NT2/D1 (cell line): Measurements from ENCODE around the gene SPATA22.

Experiments
- DNase-seq: peaks from one replicate; pipeline ENCODE4 v3.0.0-alpha.2; 2011; ENCODE audit warnings: low read depth, low spot score
- H3K27me3 ChIP-seq: 2 replicates; pipeline ENCODE4 v1.6.0; 2011; ENCODE audit warnings: mild to moderate bottlenecking; ENCODE audit not compliant: insufficient read length, insufficient read depth
- H3K36me3 ChIP-seq: 2 replicates; pipeline ENCODE4 v1.6.1; 2011; ENCODE audit warnings: mild to moderate bottlenecking, low read length, mixed read lengths; ENCODE audit not compliant: insufficient read depth, insufficient read length
- H3K4me1 ChIP-seq: 2 replicates; pipeline ENCODE4 v1.5.1; 2011; ENCODE audit not compliant: insufficient read depth, insufficient read length
- H3K4me3 ChIP-seq: 2 replicates; pipeline ENCODE4 v1.5.1; 2011; ENCODE audit warnings: low read depth; ENCODE audit not compliant: insufficient read length
- H3K9ac ChIP-seq: 2 replicates; pipeline ENCODE4 v1.6.0; 2011; ENCODE audit warnings: low read depth; ENCODE audit not compliant: insufficient read length
- H3K9me3 ChIP-seq: 2 replicates; pipeline ENCODE4 v1.5.1; 2011; ENCODE audit warnings: mild to moderate bottlenecking, low read length; ENCODE audit not compliant: insufficient read depth
- SUZ12 ChIP-seq: IDR thresholded peaks from 2 replicates; pipeline ENCODE4 v1.6.1; 2011; ENCODE audit not compliant: insufficient read length, insufficient read depth; ENCODE audit errors: extremely low read depth
- YY1 ChIP-seq: IDR thresholded peaks from 2 replicates; pipeline ENCODE4 v1.6.1; 2011; ENCODE audit not compliant: insufficient read length, insufficient read depth
- ZNF274 ChIP-seq: IDR thresholded peaks from 2 replicates; pipeline ENCODE4 v1.6.1; 2011; ENCODE audit warnings: mild to moderate bottlenecking, low read depth, low read length

The SPATA22 gene

DNA sequence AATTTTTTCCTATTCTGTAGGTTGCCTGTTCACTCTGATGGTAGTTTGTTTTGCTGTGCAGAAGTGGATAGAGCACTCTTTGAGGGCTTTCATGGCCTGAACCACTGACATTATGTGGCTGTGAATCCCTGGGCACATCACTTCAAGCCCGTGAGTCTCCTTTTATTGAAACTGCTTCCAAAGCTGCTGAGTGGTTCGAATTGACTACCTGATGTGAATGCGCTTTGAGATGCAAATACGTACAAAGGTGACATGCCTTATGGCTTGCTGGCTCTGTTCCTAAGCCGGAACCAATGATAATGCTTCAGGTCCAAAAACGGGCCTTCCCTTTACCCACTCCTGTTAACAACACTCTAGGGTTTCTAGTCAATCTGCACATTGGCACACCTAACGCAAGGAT lies 38.5 kb upstream of the SPATA22 start:
- H3K27me3 ChIP-seq, result no peaks in the 10 kb centered on the region

GRCh38 chr17:3507869-3508268 lies 36.2 kb upstream of the SPATA22 start:
- TF ChIP-seq YY1, result no peak
- no peak for TF ChIP-seq ZNF274
- no peak for TF ChIP-seq SUZ12
- H3K9ac ChIP-seq, result no peak overlapping the region
- H3K9me3 ChIP-seq, result no peaks in the 10 kb centered on the region
- H3K4me1 ChIP-seq, result no peaks in the 10 kb centered on the region
- no peaks in the 10 kb centered on the region for H3K27me3 ChIP-seq
- DNase-seq, result no peak
- no peak overlapping the region for H3K4me3 ChIP-seq
- no peaks in the 10 kb centered on the region for H3K36me3 ChIP-seq

More for the DNA sequence above, 38.5 kb upstream of the SPATA22 start:
- Histone ChIP-seq H3K4me1 (no peaks in the 10 kb centered on the region), H3K36me3 (no peaks in the 10 kb centered on the region), H3K9me3 (no peaks in the 10 kb centered on the region), H3K4me3 (no peak overlapping the region), H3K9ac (no peak overlapping the region)
- TF ChIP-seq ZNF274, result no peak
- no peak for TF ChIP-seq SUZ12
- no peak for TF ChIP-seq YY1
- no peak for DNase-seq

DNA sequence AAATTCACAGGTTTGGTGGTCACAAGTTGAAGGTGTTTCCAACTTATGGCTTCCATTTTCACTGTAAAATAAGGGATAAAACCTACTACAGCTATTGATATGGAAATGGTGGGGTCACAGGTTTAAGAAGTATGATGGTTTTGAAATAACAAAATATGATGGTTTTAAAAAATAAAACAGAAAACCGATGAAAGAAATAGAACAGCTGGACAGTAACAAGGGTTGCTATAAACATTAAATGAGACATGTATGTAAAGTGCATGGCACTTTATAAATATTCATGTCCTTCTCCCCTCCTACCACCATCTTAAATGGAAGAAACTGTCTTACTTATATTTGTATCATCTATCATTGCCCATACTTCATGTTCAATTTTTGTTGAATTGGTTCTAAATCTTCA lies 35.5 kb upstream of the SPATA22 start:
- Histone ChIP-seq H3K4me3 (no peak overlapping the region), H3K9ac (no peak overlapping the region), H3K4me1 (no peaks in the 10 kb centered on the region), H3K36me3 (no peaks in the 10 kb centered on the region), H3K27me3 (no peaks in the 10 kb centered on the region), H3K9me3 (no peaks in the 10 kb centered on the region)
- TF ChIP-seq YY1 (no peak), ZNF274 (no peak), SUZ12 (no peak)
- no peak for DNase-seq

- TF ChIP-seq SUZ12 (no peak), YY1 (no peak), ZNF274 (no peak)
- Histone ChIP-seq H3K4me1 (no peaks in the 10 kb centered on the region), H3K4me3 (no peak overlapping the region), H3K36me3 (no peaks in the 10 kb centered on the region), H3K27me3 (no peaks in the 10 kb centered on the region), H3K9ac (no peak overlapping the region), H3K9me3 (0 out of 2 replicates have a peak, but pooled peaks cover 3% of the 10 kb centered on the region)
- DNase-seq, result no peak
These were observed 34.4 kb upstream of the SPATA22 start for GRCh38 chr17:3506054-3506453.

- Histone ChIP-seq H3K36me3 (no peaks in the 10 kb centered on the region), H3K4me1 (no peaks in the 10 kb centered on the region), H3K4me3 (no peak overlapping the region), H3K9me3 (peaks cover 9% of the 10 kb centered on the region; the same call in 1 of the 2 replicates), H3K9ac (no peak overlapping the region), H3K27me3 (no peaks in the 10 kb centered on the region)
- TF ChIP-seq SUZ12 (no peak), ZNF274 (no peak), YY1 (no peak)
- DNase-seq, result no peak
These were observed 33.4 kb upstream of the SPATA22 start for GRCh38 chr17:3505008-3505407.

- Histone ChIP-seq H3K27me3 (no peaks in the 10 kb centered on the region), H3K36me3 (no peaks in the 10 kb centered on the region), H3K4me1 (no peaks in the 10 kb centered on the region), H3K4me3 (no peak overlapping the region), H3K9me3 (peaks cover 9% of the 10 kb centered on the region; the same call in 1 of the 2 replicates), H3K9ac (no peak overlapping the region)
- no peak for DNase-seq
- TF ChIP-seq YY1 (no peak), SUZ12 (no peak), ZNF274 (no peak)
These were observed 31.7 kb upstream of the SPATA22 start for GRCh38 chr17:3503285-3503684.

GRCh38 chr17:3502466-3502865 lies 30.8 kb upstream of the SPATA22 start:
- H3K9ac ChIP-seq, result no peak overlapping the region
- H3K27me3 ChIP-seq, result no peaks in the 10 kb centered on the region
- H3K36me3 ChIP-seq, result no peaks in the 10 kb centered on the region
- no peak overlapping the region for H3K4me3 ChIP-seq
- peaks cover 9% of the 10 kb centered on the region; the same call in 1 of the 2 replicates for H3K9me3 ChIP-seq
- TF ChIP-seq ZNF274, result no peak
- TF ChIP-seq YY1, result no peak
- no peak for TF ChIP-seq SUZ12
- no peaks in the 10 kb centered on the region for H3K4me1 ChIP-seq
- DNase-seq, result no peak
